NCI-H2107 treated with DMSO at 0.1 percent for 48 hours (cell line): Measurements from ENCODE around the gene HSPB8.
A peak's percentile ranks its signal among the peaks of the same experiment; 100 is the strongest.

ENCODE experiments used
- DNase-seq: peaks from one replicate; lab custom pipeline; 2025; ENCODE audit not compliant: unreplicated experiment; lab: John Stamatoyannopoulos, UW

Gene HSPB8, protein sequence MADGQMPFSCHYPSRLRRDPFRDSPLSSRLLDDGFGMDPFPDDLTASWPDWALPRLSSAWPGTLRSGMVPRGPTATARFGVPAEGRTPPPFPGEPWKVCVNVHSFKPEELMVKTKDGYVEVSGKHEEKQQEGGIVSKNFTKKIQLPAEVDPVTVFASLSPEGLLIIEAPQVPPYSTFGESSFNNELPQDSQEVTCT

DNA sequence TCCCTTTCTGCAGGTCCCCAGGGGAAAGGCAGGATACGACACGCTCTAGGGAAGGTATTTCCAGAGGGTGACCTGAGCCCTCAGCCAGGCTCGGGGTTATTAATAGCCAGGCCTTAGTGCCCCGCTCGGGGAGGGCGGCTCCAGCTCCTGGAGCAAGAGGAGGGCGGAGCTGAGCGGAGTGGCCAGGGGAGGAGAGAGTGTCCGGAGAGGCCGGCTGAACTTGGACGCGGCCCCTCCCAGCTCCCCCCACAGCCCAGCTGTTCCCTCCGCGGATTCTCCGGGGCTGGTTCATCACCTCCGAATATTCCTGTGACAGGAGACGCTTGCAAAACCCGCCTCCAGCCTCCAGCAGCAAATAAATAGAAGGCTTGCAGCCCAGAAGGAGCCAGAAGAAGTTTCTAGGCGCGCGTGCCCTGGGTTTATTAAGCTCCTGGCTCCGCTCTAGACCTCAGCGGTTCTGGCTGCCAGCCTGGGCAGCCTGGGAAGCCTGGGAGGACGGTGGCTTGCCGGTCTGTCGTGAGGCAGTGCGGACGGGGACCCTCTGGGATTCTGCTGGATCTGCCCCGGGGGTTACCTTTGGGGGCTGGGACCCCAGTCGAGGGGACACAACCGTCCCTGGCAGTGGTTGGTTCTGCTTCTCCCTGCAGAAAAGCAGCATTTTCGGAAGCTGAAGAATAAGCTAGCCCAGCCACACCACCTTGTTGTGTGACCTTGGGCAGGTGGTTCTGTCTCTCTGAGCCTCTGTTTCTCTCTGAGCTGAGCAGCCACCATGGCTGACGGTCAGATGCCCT is at the start of gene HSPB8:
TSS of gene HSPB8 (plus strand) at position 388 of the 791 bp plus-strand sequence. CDS start at position 770, 382 bp downstream.
- DNase-seq: peak; percentile 32

DNA sequence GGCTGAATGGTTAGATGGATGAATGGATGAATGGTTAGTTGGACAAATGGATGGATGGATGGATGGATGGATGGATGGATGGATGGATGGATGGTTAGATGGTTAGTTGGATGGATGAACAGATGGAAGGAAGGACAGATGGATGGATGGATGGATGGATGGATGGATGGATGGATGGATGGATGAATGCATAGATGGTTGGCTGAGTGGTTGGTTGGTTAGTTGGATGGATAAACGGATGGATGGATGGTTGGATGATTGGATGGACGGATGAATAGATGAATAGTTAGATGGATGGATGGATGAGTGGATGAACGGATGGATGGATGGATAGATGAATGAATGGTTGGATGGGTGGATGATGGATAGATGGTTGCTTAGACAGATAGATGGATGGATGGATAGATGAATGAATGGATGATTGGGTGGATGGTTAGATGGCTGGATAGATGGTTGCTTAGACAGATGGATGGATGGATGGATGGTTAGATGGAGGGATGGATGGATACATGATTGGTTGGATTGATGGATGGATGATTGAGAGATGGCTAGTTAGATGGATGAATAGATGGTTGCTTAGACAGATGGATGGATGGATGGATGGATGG is 48.8 kb upstream of the HSPB8 start:
- DNase-seq: no peak

- DNase-seq: no peak
Observed at GRCh38 chr12:119130523-119130922, 48.2 kb upstream of the HSPB8 start.

GRCh38 chr12:119134284-119135072 is 44.3 kb upstream of the HSPB8 start:
- DNase-seq: no peak

DNA sequence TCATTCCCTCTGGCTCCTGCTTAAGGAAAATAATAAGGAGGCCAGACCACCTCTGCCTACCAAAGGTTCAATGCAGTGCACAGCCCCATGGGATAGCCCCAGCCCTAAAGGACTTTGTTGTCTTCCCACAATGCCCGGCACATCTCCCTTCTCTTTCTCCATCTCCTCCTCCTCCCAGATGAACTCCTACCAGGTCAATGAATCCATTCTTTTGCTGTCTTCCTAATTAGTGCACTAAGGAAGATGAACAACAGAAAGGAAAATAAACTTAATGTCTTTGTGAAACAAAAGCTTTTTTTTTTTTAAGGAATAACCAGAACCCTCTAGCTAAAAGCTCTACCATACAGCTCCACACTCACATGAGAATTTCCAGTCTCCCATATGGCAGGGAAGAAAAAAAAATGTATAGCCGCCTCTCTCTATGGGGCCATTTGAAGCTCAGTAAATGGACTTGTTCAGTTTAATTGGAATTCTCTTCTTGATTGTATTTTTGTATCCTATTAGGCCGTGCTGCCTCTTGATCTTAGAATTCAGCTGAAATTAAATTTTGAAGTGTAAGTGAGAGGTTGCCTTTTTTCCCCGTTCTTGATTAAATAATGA is 41.8 kb upstream of the HSPB8 start:
- no peak for DNase-seq

GRCh38 chr12:119139448-119139847 is 39.3 kb upstream of the HSPB8 start:
- no peak for DNase-seq

DNA sequence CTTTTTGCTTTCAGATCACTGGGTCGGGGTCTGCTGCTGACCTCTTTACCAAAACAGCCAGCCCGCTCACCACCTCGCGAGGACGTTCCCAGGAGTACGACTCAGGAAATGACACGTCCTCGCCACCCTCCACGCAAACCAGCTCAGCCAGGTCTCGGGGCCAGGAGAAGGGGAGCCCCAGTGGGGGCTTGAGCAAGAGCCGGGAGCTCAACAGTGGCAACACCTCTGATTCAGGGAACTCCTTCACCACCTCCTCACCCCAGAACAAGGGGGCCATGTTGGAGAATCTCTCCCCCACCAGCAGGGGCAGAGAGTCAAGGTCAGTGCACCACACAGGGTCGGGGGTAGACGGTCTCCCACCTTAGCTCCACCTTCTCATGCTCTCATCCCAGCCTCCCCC is 33.4 kb upstream of the HSPB8 start:
- DNase-seq: no peak

DNA sequence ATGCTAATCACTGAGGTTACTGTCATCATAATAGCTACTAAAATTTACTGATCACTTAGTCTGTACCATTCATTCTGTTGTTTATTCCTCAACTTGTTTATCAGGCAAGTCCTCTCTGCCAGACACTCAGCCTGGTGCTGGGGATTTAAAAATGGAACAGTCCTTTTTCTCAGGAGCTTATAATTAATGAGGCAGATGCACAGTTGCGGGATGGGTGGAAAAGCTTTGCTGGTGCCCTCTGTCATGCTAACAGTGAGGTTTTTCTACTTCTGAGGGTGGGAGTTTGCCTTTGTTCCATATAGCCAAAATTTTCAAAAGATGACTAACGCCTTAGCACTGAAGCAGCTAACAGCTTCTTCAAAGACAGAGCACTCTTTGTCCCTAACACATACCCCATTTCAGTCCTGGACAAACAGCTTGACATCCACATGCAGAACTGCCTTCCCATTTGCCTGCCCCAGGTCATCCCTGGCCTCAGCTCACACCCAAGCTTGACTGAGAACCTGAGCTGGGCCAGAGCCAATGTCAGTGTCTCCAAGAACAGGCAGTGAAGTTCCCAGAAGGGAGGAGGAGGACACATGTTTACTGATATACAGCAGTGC is 30.8 kb upstream of the HSPB8 start:
- DNase-seq: no peak

DNA sequence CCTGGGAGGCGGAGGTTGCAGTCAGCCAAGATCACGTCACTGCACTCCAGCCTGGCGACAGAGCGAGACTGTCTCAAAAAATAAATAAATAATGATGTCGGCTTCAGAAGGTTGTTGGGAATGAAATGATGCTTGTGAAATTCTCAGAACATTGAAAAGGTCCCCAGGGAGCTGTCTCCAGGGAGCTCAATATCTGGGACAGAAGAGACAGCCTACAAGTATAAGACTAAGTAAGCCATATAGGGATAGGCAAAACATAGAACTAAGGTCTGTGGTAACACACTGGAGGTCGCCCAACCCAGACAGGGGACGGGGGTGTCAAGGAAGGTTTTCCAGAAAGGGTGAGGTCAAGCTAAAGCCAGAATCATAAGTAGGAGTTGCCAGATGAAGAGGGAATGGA is 29.5 kb upstream of the HSPB8 start:
- no peak for DNase-seq

DNA sequence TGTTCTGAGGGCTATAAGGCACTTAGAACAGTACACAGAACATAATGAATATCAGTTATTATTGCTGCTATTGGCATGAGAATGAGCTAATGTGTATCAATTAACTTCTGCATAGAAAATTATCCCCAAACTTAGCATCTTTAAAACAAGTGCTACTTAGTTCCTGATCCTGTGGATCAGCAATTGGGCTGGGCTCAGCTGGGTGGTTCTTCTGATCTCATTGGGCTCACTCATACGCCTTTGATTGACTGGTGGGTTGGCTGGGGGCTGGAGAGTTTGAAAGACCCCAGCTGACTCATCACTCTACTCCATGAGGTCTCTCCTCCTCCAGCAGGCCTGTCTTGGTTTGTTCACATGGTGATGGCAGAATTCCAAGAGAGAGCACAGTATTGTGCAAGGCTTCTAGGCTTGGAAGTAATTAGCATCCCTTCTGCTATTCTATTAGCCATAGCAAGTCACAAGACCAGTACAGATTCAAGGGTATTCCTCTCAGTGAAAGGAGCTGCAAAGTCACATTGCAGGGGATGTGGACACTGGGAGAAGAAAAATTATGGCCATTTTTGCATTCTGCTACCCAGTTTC is 27.2 kb upstream of the HSPB8 start:
- no peak for DNase-seq

- DNase-seq: no peak
Observed at GRCh38 chr12:119153477-119154434, 25.0 kb upstream of the HSPB8 start.

GRCh38 chr12:119154435-119154818 is 24.3 kb upstream of the HSPB8 start:
- no peak for DNase-seq

GRCh38 chr12:119156401-119157044 is 22.2 kb upstream of the HSPB8 start:
- no peak for DNase-seq

GRCh38 chr12:119157528-119157927 is 21.2 kb upstream of the HSPB8 start:
- no peak for DNase-seq

DNA sequence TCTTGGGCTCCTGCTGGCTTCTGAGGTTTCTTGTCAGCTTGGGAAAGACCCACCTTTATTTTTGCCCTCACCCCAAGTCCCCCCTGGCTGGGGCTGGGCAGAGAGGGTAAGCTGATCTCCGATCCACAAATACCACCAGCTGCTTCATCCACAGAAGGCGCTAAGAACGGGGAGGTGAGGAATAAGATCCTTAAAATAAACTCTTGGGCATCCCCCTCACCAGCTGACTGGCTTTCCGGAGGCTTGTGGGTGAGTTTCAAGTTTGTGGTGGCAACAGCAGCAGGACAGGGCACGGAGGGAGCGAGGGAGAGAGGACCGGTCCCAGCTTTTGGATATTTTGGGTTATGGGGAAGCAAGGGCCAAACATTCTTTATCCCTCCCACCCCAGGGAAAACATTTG is 20.8 kb upstream of the HSPB8 start:
- no peak for DNase-seq

GRCh38 chr12:119158402-119158801 is 20.3 kb upstream of the HSPB8 start:
- no peak for DNase-seq

DNA sequence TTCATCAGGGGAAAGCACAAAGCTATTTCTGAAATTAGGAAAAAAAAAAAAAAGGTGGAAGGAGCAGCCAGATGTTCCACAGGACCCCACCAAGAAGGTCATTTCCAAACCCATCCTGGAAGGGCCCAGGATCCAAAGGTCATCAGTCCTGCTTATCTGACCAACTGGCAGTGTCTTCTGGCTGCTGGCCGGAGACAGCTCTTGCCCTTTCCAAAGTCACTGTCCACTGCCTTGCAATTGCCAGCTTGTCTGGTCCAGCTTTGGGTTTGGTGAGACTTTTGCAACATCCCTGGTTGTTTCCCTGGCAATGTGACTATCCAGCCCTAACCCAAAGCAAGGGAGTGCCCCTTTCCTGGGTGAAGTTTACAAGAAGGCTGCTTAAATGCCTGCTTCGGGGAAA is 18.9 kb upstream of the HSPB8 start:
- DNase-seq: no peak

DNA sequence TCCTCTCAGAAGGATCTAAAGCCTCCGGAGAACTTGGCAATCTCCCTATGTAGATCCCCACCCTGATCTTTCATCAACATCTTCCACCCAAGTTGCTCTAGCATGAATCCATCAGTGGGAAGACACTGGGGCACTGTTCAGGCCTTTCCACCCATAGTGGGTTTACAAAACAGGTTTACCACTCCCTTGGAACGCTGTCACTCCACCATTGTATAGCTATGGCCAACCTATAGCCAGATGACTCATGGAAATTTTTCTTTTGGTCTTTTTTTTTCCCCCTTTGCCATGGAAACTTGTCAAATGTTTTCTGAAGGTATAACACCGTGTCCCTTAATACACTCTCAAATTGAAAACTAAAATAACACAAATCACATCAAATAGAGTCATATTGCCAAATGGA is 10.8 kb upstream of the HSPB8 start:
- DNase-seq: no peak

- DNase-seq: no peak
Observed at GRCh38 chr12:119168721-119169120, 10.0 kb upstream of the HSPB8 start.
